Measurements from ENCODE around the gene SLC35E3.
"Not testable (repeated sequence)": the region's sequence is repeated elsewhere in the genome, so short reads cannot be mapped to it uniquely, and the experiment has no call there.

SLC35E3 gene

DNA sequence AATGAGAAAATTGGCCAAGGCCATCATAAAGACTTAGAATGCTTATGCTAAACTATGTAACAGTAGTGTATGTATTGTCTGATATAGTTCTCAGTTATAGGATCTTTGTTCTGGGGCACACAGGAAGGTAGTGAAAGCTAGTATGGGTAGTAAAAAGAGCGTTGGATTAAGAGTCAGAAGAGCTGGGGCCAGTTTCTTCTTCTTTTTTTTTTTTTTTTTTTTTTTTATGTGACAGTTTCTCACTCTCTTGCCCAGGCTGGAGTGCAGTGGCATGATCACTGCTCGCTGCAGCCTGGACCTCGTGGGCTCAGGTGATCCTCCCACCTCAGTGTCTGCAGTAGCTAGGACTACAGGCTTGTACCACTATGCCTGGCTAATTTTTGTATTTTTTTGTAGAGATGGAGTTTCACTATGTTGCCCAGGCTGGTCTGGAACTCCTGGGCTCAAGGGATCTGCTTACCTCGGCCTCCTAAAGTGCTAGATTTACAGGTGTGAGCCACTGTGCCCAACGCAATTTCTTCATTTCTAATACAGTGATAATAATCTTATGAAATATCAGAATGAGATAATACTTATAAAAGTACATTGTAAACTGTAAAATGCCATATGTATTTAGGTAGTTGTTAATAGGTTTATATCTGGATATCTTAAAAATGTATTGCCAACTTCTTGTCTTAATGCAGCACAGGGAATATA, 69.4 kb downstream of the SLC35E3 start:
- DNase-seq = no peak

DNA sequence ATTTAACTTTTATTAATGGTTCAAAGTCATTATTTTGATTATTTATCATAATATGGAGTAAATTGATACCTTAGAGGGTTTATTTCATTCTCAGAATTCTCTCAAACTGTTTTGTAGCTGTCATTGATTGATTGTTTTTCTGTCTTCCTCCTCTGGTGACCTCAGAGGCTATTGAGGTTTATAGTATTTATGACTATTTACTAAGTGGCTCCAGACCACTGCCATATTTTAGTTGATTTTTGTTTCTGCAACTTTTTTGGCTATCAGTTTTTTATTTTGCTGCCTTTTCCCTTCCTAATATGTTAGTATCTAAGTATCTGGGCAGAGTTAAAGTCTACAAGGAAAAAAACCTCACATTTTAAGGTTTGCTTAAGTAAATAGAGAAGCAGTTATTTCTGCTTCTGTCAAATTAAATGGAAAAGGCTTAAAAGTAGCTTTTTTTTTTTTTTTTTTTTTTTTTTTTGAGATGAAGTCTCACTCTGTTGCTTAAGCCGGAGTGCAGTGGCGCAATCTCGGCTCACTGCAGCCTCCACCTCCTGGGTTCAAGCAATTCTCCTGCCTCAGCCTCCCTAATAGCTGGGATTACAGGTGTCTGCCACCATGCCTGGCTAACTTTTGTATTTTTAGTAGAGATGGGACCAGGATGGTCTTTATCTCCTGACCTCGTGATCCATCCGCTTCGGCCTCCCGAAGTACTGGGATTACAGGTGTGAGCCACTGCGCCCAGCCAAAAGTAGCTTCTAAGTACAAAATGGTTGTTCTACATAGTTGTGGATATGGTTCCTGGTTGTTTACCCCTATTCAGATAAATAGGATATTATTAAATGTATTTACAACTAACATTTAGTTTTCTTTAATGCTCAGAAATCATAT, 70.2 kb downstream of the SLC35E3 start:
- DNase-seq = no peak

DNA sequence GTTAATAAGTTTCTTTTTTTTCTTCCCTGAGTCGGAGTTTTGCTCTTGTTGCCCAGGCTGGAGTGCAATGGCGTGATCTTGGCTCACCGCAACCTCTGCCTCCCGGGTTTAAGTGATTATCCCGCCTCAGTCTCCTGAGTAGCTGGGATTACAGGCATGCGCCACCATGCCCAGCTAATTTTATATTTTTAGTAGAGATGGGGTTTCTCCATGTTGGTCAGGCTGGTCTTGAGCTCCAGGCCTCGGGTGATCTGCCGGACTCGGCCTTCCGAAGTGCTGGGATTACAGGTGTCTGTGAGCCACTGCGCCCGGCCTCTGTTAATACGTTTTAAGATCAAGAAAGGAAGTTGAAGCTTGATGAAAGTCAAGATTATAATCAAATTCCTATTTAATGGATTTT, 73.5 kb downstream of the SLC35E3 start:
- DNase-seq = not testable (repeated sequence)

DNA sequence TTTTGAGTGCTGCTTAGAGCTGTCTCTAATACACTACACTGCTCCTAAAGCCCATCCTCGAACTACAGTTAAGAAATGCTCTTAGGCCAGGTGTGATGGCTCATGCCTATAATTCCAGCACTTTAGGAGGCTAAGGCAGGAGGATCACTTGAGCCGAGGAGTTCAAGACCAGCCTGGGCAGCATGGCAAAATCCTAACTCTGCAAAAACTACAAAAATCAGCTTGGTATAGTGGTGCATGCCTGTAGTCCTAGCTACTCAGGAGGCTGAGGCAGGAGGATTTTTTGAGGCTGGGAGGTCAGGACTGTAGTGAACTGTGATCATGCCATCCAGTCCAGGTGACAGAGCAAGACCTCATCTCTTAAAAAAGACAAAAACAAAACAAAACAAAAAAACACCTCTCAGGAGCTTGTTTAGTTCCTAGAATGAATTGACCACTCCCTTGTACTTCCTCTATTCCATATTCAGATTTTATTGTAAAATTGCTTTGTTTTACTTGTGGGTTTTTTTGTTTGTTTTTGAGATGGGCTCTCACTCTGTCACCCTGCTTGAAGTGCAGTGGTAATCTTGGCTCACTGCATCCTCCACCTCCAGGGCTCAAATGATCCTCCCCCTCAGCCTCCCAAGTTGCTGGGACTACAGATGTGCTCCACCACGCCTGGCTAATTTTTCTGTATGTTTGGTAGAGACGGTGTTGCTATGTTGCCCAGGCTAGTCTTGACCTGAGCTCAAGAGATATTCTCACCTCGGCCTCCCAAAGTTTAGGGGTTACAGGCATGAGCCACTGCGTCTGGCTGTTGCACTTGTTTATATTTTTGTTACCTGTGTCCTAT, 75.6 kb downstream of the SLC35E3 start:
- DNase-seq = no peak

DNA sequence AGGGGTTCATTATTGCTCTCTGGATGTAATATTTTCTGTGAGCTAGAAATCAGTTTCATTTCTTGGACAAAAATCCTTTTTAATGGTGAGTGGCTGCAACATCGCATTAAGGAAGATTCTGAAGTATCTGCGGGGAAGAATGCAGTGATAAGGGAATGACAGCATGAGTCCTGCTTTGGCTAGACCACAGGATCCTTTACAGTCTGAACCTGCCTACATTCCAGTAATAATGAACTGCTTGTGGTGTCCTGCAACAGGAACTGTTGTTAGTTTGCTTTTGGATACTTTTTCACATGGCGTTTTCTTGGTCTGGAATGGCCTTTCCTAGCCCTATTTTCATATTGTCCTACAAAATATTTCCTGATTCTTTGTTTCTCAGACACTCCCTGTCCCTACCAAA, 77.7 kb downstream of the SLC35E3 start:
- DNase-seq = no peak

DNA sequence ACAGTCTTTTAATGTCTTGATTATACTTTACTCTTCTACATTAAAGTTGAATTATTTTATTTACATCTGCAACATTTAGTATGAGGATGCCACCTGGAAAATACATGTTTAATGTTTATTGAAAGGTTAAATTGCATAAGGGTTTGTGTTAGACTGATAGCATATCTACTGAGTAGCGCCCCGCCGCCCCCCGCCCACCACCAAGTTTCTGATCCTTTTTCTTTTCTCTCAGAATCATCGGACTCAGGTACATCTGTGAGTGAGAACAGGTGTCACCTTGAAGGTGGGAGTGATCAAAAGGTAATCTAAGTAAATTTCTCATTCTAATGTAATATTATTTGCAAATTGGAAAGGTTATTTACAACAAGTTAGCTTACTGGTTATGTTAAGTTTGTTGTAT, 78.2 kb downstream of the SLC35E3 start:
- no peak for DNase-seq

DNA sequence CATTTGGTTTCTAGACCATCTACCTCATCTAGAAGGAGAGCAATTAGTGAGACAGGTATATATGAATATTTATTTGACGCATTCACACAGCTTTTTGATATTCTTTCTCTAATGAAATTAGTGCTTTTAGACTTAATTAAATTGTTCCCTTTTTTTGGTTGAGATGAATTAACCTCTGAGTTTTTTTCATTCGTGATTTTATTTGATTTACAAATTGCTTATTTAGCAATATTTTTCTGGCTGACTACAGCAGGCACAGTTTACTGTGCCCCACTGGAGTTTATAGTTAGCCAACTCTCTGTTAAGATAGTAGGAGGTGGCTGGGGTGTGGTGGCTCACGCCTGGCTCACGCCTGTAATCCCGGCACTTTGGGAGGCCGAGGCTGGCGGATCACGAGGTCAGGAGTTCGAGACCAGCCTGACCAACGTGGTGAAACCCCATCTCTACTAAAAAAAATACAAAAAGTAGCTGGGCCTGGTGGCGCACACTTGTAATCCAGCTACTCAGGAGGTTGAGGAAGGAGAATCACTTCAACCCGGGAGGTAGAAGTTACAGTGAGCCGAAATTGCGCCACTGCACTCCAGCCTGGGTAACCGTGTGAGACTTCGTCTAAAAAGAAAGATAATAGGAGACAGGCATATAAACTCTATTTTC, 78.7 kb downstream of the SLC35E3 start:
- no peak for DNase-seq

DNA sequence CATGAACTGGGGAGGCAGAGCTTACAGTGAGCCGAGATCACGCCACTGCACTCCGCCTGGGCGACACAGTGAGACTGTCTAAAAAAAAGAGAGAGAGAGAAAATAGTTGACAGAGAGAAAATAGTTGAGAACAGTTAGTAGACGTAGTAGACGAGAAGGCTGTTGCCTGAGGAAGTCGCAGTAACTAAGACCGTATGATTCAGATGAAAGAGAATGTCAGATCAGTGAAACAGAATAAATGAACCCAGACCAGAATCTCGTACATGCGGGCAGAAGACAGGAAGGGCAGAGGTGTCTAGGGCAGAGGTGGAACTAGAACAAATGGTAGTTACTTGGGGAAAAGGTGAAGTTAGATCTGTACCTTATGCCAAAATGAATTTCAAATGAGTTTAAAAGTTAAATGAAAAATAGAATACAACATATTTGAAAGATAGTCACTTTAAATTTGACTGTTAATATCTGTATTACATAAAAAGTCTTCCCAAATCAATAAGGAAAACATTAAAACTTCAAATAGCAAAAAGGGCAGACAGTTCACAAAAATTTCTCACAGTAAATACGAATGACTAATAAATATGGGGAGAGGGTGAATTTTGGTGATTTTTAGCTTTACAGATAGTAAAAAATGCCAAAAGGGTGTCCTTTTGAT, 79.7 kb downstream of the SLC35E3 start:
- DNase-seq = no peak

DNA sequence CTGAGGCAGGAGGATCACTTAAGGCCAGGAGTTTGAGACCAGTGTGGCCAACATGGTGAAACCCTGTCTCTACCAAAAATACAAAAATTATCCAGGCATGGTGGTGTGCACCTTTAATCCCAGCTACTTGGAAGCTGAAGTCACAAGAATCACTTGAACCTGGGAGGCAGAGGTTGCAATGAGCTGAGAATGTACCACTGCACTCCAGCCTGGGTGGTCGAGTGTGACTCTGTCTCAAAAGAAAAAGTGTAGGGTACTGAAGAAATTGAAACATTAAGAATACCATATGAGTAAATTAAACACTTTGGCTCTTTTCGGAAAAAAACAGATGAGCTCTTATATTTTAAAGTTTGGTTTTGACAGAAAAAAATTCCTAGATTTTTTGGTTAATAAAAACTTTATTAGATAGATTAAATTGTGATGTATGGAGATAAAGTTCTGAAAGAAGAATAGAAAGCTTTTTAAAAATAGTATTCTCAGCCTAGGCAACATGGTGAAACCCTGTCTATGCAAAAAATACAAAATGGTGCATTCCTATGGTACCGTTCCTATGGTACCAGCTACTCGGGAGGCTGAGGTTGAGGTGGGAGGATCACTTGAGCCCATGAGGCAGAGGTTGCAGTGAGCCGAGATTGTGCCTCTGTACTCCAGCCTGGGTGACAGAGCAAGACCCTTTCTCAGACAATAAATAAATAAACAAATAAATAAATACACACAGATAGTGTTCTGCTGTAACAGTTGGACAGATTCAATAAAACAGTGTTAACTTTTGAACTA, 82.1 kb downstream of the SLC35E3 start:
- no peak for DNase-seq

DNA sequence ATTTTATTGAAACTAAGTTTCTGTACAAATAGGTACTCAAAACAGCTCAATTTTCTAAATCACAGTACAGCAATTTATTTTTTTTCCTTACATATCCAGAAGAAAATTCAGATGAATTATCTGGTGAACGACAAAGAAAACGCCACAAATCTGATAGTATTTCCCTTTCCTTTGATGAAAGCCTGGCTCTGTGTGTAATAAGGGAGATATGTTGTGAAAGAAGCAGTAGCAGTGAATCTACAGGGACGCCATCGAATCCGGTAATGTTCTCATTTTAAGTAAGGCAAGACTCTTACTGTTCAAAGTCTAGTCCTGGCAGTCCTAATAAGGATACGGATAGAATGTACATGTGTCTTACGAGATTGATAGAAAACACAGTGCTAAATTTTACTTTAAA, 82.7 kb downstream of the SLC35E3 start:
- DNase-seq = no peak
